CD4-positive, alpha-beta T cell treated with Interleukin-1 beta for 1 hour (primary cell): ENCODE results near the gene JMJD1C.

Experiments used
- DNase-seq, 2 donors: peaks; one replicate each; pipeline ENCODE4 v3.0.0-alpha.2; 2020 to 2022

JMJD1C gene

GRCh38 chr10:63281967-63282366, 183.8 kb downstream of the JMJD1C start:
- DNase-seq, result no peak

DNA sequence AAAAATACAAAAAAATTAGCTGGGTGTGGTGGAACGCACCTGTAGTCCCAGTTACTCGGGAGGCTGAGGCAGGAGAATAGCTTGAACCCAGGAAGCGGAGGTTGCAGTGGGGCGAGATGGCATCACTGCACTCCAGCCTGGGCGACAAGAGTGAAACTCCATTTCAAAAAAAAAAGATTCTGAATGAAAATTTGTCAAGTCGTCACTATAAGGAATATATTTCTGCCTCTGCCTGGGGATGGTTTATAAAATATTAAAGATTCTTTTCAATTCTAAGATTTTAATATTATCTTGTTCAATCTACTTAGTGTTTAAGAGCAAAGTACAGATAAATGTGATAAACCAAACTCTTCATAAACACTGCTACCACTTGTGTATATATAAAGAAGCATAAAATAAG, 185.4 kb downstream of the JMJD1C start:
- DNase-seq, result no peak

- DNase-seq, result no peak
These were observed 190.7 kb downstream of the JMJD1C start for GRCh38 chr10:63275094-63275493.

GRCh38 chr10:63273577-63273976, 192.2 kb downstream of the JMJD1C start:
- DNase-seq, result peak; percentile 35 to 66

- DNase-seq, result peak; percentile 92 to 93
These were observed 196.8 kb downstream of the JMJD1C start for GRCh38 chr10:63268798-63269503.

DNA sequence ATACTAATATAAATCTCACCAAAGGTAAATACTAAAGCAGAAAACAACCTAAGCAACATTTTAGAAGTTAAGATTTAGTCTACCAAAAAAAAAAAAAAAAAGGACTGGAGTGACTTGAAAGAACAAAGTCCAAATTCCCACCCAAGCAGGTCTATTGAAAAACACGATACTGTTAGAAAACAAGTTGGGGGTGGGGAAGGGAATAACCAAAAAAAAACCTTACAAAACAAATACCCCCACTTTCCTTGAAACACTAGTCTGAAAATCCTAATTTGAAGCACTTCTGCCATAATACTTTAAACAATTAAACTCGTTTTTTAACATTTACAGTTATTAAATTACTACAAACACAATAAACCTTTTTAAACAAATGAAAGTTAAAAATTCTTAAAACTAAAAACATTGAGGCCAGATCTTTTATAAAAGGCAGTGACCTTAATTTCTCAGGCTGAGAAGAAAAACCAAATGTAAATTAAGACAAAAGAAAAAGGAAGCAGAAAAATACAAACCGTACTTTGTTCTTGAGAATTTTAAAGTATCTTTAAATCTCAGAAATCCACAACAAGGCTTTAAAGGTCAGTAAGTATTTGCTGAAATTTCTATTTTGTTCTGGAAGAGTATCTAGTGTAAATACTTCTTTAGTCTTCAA, 197.5 kb downstream of the JMJD1C start:
- DNase-seq, result no peak

- peak in 1 of 2 donors; percentile 39 for DNase-seq
These were observed 198.2 kb downstream of the JMJD1C start for GRCh38 chr10:63267414-63268148.

- no peak for DNase-seq
These were observed 199.1 kb downstream of the JMJD1C start for GRCh38 chr10:63266391-63267316.

DNA sequence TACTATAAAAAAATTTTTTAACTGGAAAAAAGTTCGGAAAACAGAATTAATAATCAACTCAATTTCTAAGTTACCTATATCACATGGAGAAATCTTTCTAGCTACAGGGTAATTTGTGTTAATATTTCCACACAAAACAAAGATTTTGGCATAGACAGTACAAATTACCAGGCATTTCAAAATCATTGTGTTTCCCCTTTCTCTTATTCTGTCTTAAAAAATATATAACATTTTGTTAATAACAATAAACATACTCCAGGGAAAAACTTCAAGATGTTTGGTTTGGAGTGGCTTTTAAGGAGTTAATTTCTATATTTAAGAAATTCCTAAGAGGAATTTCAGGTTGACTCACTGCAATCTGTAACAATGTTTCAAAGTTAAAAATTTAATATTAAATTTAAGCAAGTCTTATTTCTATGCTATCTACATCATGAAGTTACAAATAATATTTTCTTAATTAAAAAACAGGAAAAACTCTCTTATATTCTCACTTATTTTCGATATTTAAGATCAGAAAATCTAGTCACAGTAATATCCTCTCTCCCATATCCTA, 200.0 kb downstream of the JMJD1C start:
- no peak for DNase-seq

DNA sequence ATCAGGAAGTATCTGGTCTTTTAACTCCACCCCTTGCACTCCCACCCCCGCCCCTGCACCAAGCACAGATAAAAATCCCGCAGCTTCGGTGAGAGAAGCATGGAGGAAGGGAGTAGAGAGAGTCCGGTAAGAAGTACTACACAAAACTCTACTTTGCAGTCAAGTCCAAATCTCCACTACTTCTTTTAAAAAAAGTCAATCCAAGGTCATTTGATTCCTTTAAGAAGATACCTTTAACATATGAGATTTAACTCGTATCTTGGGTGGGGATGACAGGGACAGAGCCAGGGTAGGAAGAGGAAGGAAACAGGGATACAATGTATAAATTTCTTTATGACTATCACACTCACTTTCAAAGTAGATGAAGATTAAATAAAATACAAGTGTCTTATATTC, 200.6 kb downstream of the JMJD1C start:
- peak; percentile 38 to 62 for DNase-seq

- DNase-seq, result no peak
These were observed 201.1 kb downstream of the JMJD1C start for GRCh38 chr10:63264617-63265221.

DNA sequence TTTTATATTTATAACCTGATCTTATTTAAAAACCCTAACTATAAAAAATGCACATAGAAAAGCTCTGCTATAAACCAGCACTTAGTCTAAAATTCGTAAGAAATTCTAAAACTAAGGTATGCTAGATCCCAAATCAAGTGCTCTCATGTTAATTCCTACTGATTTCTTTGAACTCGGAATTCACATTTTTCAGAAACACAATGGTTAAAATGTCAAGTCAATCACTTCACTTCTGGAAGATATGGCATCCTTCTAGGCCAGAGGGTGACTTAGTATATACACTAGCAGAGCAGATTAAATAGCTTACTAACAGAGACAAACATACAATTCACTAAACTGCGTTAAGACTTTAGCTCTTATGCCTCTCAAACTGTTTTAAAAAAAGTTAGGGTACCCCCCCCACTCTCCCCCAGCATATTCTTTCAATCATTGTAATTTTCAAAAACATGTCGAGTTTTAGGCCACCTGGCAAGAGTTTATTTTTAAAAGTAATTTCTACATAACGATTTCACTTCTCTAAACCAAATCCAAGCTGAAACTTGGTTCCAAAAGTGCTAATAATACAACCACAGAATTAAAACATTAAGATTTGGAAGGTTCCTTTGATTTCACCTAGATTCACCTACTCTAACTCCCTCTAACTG, 203.2 kb downstream of the JMJD1C start:
- no peak for DNase-seq

DNA sequence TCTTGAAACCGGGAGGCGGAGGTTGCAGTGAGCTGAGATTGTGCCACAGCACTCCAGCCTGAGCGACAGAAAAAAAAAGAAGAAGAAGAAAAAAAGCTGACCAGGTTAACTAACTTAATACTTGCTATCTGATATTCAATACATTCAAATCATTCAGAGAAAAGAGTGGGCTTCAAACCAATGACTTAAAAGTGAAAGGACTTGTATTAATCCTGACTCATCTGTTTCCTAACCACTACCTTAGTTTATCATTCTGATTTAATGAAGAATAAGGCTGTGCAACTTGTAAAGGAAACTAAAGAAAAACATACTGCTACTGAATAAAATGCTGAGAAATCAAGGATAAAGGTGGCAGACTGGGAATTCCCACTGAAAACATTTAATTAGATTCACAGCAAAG, 204.3 kb downstream of the JMJD1C start:
- no peak for DNase-seq

DNA sequence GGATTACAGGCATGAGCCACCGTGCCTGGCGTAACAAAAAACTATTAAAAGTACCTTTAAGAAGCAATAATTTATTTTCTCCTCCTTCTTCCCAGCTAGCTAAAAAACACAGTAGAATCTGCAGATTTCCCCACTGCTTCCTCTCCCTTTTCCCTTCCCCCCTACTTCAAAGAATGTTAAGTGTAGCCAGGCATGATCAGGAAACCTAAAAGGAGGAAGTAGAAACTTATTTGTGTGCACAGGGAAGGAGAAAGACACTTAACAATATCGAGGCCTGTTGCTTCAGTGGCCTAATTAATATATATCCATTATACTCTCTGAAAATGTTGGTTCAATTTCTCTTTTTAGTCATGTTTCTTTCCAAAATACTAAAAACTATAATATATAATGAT, 204.9 kb downstream of the JMJD1C start:
- DNase-seq, result no peak

DNA sequence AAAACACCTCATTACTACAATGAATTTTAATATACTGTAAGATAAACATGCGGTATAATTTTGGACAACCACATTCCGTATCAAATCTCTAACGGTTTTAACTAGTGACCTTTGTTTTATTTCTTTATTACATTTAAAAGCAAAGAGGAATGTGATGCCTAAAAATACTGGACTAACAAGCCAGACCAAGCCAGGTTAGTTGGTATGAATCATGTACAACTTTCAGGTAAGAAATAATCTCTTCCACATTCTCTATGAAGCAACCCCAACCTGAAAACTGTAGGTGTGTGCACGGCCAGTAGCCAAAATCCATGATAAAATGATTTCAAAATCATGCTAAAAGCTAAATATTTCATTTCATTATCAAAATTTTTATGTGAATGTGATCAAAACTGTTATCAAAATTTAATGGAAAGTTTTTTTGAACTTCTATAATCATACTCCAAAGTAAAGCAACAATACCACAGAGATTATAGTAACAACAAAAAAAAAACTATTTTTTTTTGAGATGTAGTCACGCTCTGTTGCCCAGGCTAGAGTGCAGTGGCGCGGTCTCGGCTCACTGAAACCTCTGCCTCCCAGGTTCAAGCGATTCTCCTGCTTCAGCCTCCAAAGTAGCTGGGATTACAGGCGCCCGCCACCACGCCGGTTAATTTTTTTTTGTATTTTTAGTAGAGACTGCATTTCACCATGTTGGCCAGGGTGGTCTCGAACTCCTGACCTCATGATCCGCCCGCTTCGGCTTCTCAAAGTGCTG, 205.5 kb downstream of the JMJD1C start:
- no peak for DNase-seq

- no peak for DNase-seq
These were observed 206.7 kb downstream of the JMJD1C start for GRCh38 chr10:63258920-63259678.

DNA sequence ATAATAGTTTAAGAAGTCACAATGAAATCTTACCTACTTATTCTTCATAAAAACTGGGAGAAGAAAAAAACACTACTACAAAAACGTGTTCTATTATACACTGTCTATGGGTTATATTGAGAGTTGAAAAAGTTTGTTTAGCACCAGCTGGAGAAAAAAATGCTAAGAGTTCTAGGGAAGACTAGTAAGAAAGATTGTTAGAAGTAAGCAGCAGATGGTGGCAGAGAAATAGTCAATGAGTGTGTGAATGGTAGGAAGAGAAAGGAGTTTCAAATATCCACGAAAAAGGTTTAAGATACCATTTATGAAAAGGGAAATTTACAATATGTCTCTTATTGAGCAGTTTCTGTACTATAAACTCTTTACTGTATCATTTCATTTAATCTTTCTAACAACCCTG, 208.0 kb downstream of the JMJD1C start:
- no peak for DNase-seq

GRCh38 chr10:63256009-63256773, 209.6 kb downstream of the JMJD1C start:
- DNase-seq, result no peak

DNA sequence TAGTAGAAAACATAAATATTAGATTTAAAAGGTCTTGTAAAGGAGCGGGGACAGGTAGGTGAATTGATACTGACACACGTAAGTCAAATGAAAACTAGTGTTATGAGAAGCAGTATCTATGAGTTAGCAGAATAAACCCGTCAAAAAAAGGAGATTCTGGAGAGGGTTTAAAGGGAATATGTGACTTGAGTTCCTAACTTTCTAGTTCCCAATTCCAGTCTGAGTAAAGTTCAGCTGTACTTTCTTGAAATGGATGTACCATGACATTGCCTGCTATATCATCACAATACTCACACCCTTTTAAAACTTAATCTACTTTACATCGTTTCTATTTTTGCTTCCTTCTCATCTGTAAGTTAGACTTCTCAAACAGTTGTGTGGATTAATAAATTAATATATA, 210.5 kb downstream of the JMJD1C start:
- no peak for DNase-seq
